ENCODE results near the gene NKTR. TPM values are rescaled to one million over a fixed set of nuclear protein-coding genes. Genes with fewer than 3 reads are reported as not detected.

Gene NKTR
- total RNA-seq, 1 donor from 2014 or later: 196 TPM

DNA sequence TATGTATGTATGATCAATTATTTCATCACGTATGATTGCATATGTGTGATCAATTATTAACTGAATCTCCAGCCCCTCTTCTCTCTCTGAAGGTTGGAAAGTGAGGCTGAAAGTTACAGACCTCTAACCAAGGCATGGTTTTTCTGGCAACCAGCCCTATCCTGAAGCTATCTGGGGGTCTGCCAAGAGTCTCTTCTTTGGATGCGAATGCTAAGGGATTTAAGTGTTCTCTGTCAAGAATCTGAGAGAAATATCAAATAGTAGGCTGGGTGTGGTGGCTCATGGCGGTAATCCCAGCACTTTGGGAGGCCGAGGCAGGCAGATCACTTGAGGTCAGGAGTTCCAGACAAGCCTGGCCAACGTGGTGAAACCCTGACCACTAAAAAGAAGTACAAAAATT is 8.1 kb downstream of the NKTR start:
- H3K36me3 Mint-ChIP-seq (ENCODE audit: unreplicated experiment): peaks cover 5% of the 10 kb centered on the region
- TF ChIP-seq, protein P1, sequence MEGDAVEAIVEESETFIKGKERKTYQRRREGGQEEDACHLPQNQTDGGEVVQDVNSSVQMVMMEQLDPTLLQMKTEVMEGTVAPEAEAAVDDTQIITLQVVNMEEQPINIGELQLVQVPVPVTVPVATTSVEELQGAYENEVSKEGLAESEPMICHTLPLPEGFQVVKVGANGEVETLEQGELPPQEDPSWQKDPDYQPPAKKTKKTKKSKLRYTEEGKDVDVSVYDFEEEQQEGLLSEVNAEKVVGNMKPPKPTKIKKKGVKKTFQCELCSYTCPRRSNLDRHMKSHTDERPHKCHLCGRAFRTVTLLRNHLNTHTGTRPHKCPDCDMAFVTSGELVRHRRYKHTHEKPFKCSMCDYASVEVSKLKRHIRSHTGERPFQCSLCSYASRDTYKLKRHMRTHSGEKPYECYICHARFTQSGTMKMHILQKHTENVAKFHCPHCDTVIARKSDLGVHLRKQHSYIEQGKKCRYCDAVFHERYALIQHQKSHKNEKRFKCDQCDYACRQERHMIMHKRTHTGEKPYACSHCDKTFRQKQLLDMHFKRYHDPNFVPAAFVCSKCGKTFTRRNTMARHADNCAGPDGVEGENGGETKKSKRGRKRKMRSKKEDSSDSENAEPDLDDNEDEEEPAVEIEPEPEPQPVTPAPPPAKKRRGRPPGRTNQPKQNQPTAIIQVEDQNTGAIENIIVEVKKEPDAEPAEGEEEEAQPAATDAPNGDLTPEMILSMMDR (IDR thresholded peaks at IDR 0.05; ENCODE audit: partially characterized antibody, unreplicated experiment): no peak
- H3K27me3 Mint-ChIP-seq (ENCODE audit: unreplicated experiment): no peaks in the 10 kb centered on the region
- H3K9me3 Mint-ChIP-seq (ENCODE audit: unreplicated experiment): no peaks in the 10 kb centered on the region
- peaks cover 12% of the 10 kb centered on the region for H3K4me1 Mint-ChIP-seq (ENCODE audit: low read depth, unreplicated experiment)
- no peak overlapping the region for H3K27ac Mint-ChIP-seq (ENCODE audit: unreplicated experiment)
- no peak for DNase-seq
- H3K4me3 Mint-ChIP-seq (ENCODE audit: unreplicated experiment): no peak overlapping the region

DNA sequence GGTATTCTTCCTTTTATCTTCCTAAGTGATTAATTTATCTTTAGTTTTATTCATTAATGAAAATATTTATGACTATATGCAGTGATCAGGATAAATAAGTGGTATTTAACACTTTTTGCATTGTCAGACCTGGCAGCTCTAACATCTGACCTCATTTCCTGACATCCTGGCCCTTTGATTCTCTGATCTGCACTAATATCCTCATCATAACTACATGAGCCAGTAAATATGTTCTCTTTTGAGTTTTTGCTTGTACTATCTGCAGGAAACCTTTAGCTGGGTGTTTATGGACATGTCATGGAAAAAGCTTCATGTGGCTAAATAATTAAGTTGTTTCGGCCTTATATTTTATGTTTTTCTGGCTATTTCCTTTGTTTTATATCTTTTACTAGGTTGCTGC is 10.5 kb downstream of the NKTR start:
- Mint-ChIP-seq H3K9me3 (ENCODE audit: unreplicated experiment) (no peaks in the 10 kb centered on the region), H3K4me3 (ENCODE audit: unreplicated experiment) (no peak overlapping the region), H3K27me3 (ENCODE audit: unreplicated experiment) (no peaks in the 10 kb centered on the region), H3K4me1 (ENCODE audit: low read depth, unreplicated experiment) (peaks cover 5% of the 10 kb centered on the region), H3K27ac (ENCODE audit: unreplicated experiment) (no peak overlapping the region), H3K36me3 (ENCODE audit: unreplicated experiment) (no peaks in the 10 kb centered on the region)
- TF ChIP-seq, protein P1 (IDR thresholded peaks at IDR 0.05; ENCODE audit: partially characterized antibody, unreplicated experiment): no peak
- no peak for DNase-seq

DNA sequence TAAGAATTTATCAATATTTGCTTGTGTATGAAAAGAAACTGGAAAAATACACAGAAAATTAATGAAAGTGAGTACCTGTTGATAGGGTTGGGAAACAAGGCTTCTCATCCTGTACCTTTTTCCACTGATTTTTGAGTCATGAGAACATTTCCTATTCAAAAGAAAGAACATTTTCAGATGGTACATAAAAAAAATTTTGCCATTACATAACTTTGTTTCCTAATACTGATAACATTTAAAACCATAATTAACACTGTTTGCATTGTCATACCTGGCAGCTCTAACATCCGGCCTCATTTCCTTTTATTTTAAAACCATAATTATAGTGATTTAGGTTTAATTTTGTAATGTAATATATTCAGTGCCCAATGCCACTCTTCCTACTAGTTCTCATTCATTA is 11.7 kb downstream of the NKTR start:
- no peak for DNase-seq
- H3K9me3 Mint-ChIP-seq (ENCODE audit: unreplicated experiment): no peaks in the 10 kb centered on the region
- no peak overlapping the region for H3K27ac Mint-ChIP-seq (ENCODE audit: unreplicated experiment)
- TF ChIP-seq, protein P1 (IDR thresholded peaks at IDR 0.05; ENCODE audit: partially characterized antibody, unreplicated experiment): no peak
- no peaks in the 10 kb centered on the region for H3K36me3 Mint-ChIP-seq (ENCODE audit: unreplicated experiment)
- H3K27me3 Mint-ChIP-seq (ENCODE audit: unreplicated experiment): no peaks in the 10 kb centered on the region
- peaks cover 8% of the 10 kb centered on the region for H3K4me1 Mint-ChIP-seq (ENCODE audit: low read depth, unreplicated experiment)
- H3K4me3 Mint-ChIP-seq (ENCODE audit: unreplicated experiment): no peak overlapping the region

DNA sequence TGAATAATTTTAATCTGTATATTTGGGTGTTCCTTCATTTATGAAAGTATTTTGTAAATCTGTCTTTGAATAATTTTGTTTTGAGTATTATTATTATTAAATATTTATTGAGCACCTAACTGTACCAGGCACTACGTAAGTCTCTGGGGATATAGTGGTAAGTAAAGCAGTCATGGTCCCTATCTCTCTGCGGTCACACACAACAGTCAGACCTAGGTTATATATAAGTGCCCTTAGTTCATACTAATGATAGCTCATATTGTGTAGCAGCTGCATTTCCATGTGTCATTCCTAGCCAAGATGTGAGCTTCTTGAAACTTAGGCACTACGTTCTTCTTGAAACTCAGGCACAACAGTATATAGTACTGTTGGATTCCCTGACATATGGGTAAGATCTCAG is 12.4 kb downstream of the NKTR start:
- TF ChIP-seq, protein P1 (IDR thresholded peaks at IDR 0.05; ENCODE audit: partially characterized antibody, unreplicated experiment): no peak
- H3K9me3 Mint-ChIP-seq (ENCODE audit: unreplicated experiment): no peaks in the 10 kb centered on the region
- no peak overlapping the region for H3K4me3 Mint-ChIP-seq (ENCODE audit: unreplicated experiment)
- peaks cover 8% of the 10 kb centered on the region for H3K4me1 Mint-ChIP-seq (ENCODE audit: low read depth, unreplicated experiment)
- no peak for DNase-seq
- H3K36me3 Mint-ChIP-seq (ENCODE audit: unreplicated experiment): no peaks in the 10 kb centered on the region
- H3K27ac Mint-ChIP-seq (ENCODE audit: unreplicated experiment): peak overlapping the region; percentile 16
- no peaks in the 10 kb centered on the region for H3K27me3 Mint-ChIP-seq (ENCODE audit: unreplicated experiment)

DNA sequence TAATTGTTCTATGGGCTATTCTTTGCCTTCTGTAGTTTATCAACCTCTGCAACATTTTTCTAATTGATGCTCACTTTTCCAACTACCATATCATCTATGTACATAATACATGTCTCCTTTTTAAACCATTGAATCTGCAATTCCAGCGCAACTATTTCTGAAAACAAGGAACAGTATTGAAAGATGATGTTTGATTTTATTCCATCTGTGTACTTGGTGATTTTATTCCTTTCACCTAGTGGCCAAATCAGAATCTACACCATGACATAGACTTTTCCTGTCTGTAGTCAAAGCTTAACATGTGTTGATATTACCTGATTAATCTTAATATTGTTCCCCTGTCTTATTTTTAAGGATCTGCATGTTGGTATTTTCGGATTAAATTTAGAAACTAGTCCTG is 13.0 kb downstream of the NKTR start:
- Mint-ChIP-seq H3K36me3 (ENCODE audit: unreplicated experiment) (no peaks in the 10 kb centered on the region), H3K4me1 (ENCODE audit: low read depth, unreplicated experiment) (peaks cover 8% of the 10 kb centered on the region), H3K27ac (ENCODE audit: unreplicated experiment) (peak overlapping the region; percentile 16), H3K4me3 (ENCODE audit: unreplicated experiment) (no peak overlapping the region), H3K9me3 (ENCODE audit: unreplicated experiment) (no peaks in the 10 kb centered on the region), H3K27me3 (ENCODE audit: unreplicated experiment) (no peaks in the 10 kb centered on the region)
- no peak for DNase-seq
- TF ChIP-seq, protein P1 (IDR thresholded peaks at IDR 0.05; ENCODE audit: partially characterized antibody, unreplicated experiment): peak; percentile 83

Data from glutamatergic neuron (in vitro differentiated cells).